A673 (cell line): ENCODE results near the gene BCKDHA.

Experiments
- EZH2 ChIP-seq: fragments of 200-600 bp; sonication (generic); IDR thresholded peaks from 2 replicates; pipeline ENCODE4 v1.6.1; 2017; ENCODE audit warnings: borderline replicate concordance, low read depth, mild to moderate bottlenecking, mixed read lengths, antibody characterized with exemption, low read length; ENCODE audit not compliant: poor library complexity, severe bottlenecking
- TF ChIP-seq, protein P1 (sequence below): fragments of 300-800, 200-600 bp; sonication (generic); conservative IDR thresholded peaks from 2 replicates; pipeline ENCODE4 v1.5.1; 2017; ENCODE audit warnings: low read depth, mild to moderate bottlenecking, antibody characterized with exemption, low read length, moderate library complexity, mixed read lengths

DNA sequence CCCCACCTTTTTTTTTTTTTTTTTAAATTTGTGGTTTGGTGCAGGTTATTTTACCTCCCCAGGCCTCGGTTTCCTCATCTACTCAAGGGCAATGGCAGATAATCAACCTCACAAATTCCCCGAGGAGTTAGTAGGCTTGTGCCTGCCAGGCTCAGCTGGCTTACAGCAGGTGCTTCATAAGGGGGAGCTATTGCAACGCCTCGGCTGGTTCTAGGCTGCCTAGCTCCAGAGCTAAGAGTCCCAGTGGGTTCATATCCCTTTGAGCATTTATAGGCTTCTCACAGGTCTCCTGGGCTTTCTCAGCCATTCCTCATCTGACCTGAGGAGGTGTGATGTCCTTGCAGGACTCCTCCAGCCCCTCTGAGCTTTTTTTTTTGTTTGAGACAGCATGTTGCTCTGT is 10.6 kb downstream of the BCKDHA start:
- TF ChIP-seq, protein P1, sequence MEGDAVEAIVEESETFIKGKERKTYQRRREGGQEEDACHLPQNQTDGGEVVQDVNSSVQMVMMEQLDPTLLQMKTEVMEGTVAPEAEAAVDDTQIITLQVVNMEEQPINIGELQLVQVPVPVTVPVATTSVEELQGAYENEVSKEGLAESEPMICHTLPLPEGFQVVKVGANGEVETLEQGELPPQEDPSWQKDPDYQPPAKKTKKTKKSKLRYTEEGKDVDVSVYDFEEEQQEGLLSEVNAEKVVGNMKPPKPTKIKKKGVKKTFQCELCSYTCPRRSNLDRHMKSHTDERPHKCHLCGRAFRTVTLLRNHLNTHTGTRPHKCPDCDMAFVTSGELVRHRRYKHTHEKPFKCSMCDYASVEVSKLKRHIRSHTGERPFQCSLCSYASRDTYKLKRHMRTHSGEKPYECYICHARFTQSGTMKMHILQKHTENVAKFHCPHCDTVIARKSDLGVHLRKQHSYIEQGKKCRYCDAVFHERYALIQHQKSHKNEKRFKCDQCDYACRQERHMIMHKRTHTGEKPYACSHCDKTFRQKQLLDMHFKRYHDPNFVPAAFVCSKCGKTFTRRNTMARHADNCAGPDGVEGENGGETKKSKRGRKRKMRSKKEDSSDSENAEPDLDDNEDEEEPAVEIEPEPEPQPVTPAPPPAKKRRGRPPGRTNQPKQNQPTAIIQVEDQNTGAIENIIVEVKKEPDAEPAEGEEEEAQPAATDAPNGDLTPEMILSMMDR, result peak; percentile 25; the same call in 1 of the 2 replicates
- no peak for TF ChIP-seq EZH2
